GM12875 (cell line): ENCODE data around the gene KCNJ10.
A peak's percentile ranks its signal among the peaks of the same experiment; 100 is the strongest.

Source experiments
- H3K4me3 ChIP-seq: one replicate; pipeline ENCODE4 v1.5.1; 2011; ENCODE audit warnings: low read depth, low read length, control low read depth
- TF ChIP-seq, protein P1 (sequence below): IDR thresholded peaks from 2 replicates; pipeline ENCODE4 v1.5.1; 2011; ENCODE audit warnings: low read depth, mild to moderate bottlenecking, control low read depth, inconsistent platforms, low read length, moderate library complexity, borderline replicate concordance; ENCODE audit not compliant: insufficient read depth

Gene KCNJ10

GRCh38 chr1:160104486-160104885 is 34.5 kb upstream of the KCNJ10 start:
- TF ChIP-seq, protein P1, sequence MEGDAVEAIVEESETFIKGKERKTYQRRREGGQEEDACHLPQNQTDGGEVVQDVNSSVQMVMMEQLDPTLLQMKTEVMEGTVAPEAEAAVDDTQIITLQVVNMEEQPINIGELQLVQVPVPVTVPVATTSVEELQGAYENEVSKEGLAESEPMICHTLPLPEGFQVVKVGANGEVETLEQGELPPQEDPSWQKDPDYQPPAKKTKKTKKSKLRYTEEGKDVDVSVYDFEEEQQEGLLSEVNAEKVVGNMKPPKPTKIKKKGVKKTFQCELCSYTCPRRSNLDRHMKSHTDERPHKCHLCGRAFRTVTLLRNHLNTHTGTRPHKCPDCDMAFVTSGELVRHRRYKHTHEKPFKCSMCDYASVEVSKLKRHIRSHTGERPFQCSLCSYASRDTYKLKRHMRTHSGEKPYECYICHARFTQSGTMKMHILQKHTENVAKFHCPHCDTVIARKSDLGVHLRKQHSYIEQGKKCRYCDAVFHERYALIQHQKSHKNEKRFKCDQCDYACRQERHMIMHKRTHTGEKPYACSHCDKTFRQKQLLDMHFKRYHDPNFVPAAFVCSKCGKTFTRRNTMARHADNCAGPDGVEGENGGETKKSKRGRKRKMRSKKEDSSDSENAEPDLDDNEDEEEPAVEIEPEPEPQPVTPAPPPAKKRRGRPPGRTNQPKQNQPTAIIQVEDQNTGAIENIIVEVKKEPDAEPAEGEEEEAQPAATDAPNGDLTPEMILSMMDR = no peak
- no peak overlapping the region for H3K4me3 ChIP-seq

DNA sequence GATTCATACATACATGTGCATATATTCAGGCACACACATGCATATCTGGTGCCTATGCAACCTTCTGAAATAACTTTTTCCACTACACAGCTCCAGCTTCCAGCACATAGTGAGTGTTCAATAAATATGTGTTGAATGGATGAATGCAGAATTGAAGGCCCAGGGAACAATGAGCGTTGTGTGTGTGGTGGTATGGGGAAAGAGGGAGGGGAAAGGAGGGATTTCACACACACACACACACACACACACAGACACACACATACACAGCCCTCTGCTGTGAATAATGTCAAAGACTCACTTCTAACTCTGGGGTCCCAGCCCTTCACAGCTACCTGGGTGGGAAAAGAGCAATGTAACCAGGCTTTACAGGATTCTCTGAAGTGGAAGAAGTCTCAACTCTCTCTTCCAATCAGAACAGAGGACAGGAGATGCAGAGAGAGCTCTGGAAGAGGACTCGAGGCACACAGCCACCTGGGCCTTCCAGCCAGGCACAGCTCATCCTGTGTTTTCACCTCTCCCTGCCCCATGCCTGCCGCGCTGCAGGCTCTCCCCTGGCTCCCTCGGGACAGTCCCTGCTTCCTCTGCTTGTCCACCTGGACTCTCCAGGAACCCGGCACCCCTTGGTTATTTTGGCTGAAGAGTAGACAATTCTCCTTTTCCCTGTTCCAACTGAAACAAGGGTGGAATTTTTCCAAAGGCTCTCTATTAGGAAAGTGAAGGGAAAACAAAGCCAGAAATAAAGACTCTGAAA is 33.9 kb upstream of the KCNJ10 start:
- H3K4me3 ChIP-seq = no peak overlapping the region
- TF ChIP-seq, protein P1 = no peak

GRCh38 chr1:160101717-160102522 is 32.0 kb upstream of the KCNJ10 start:
- TF ChIP-seq, protein P1 = no peak
- no peak overlapping the region for H3K4me3 ChIP-seq

DNA sequence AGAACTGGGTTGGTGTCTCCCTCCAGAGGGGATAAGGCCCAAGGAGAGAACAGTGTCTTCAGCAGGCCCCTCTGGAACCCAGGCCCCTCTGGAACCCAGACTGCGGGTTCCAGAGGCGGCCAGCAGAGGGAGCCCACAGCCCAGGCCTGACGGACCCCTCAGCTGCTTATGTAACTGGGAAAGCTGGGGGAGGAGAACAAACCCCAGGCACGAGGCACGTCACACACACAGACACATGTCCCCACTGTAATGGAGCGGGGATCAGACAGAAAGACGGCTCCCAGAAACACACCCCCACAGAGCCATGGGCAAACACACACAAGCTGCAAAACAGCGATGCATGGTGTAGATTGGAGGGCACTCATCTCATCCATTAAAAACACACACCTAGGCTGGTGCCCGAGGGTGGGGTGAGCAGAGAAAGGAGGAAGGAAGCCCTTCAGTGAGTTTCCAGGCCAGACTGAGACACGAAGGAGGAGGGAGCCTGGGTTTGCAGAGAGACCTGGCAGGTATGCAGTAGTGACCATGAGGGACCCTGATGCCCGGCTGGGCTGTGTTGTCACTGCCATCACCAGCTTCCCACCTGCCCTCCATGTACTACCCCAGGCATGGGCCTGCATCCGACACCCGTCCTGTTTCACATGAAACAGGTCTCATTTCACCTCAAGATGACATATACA is 31.2 kb upstream of the KCNJ10 start:
- TF ChIP-seq, protein P1 = peak; percentile 96
- no peak overlapping the region for H3K4me3 ChIP-seq

GRCh38 chr1:160099716-160100375 is 29.9 kb upstream of the KCNJ10 start:
- TF ChIP-seq, protein P1 = no peak
- no peak overlapping the region for H3K4me3 ChIP-seq

GRCh38 chr1:160098852-160099561 is 29.0 kb upstream of the KCNJ10 start:
- H3K4me3 ChIP-seq = peak overlapping the region; percentile 28
- TF ChIP-seq, protein P1 = no peak
